ENCODE data around the gene TMTC4.

Gene TMTC4

GRCh38 chr13:100674872-100675660, 471 bp upstream of the TMTC4 start:
- peak; percentile 47 for TF ChIP-seq POLR2A (IDR thresholded peaks at IDR 0.05; ENCODE audit: low read depth, low read length)
- peak; percentile 100 for DNase-seq (ENCODE audit: insufficient read length, low spot score)
- peak; percentile 94 for FAIRE-seq

GRCh38 chr13:100673713-100674571, 653 bp downstream of the TMTC4 start:
- no peak for TF ChIP-seq POLR2A (IDR thresholded peaks at IDR 0.05; ENCODE audit: low read depth, low read length)
- FAIRE-seq = peak; percentile 97
- DNase-seq (ENCODE audit: insufficient read length, low spot score) = peak; percentile 97

- FAIRE-seq (no peak), DNase-seq (ENCODE audit: insufficient read length, low spot score) (no peak)
- TF ChIP-seq POLR2A (IDR thresholded peaks at IDR 0.05; ENCODE audit: low read depth, low read length) = no peak
Measured at GRCh38 chr13:100673376-100673712, 1.3 kb downstream of the TMTC4 start.

- DNase-seq (ENCODE audit: insufficient read length, low spot score) (no peak), FAIRE-seq (peak; percentile 20)
- TF ChIP-seq POLR2A (IDR thresholded peaks at IDR 0.05; ENCODE audit: low read depth, low read length) = no peak
Measured at GRCh38 chr13:100671389-100672182, 3.0 kb downstream of the TMTC4 start.

DNA sequence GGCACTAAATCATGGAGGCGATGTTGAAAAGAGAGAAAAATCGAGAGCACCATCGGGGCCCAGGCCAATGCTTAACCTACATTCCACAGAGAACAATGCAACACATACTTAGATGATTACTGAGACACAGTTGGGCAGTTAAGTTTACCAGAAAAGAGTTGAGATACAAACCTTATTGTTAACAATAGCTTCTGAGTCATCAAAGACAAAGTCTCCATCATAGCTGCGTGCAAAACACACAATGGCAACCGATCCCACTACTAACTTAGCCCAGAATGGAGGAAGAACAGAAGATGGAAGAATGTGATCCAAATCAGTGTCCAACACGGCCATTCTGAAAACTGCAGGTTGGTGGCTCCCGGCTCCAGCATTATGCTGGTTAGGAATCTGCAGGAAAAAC, 6.2 kb downstream of the TMTC4 start:
- FAIRE-seq (peak; percentile 71), DNase-seq (ENCODE audit: insufficient read length, low spot score) (no peak)
- no peak for TF ChIP-seq POLR2A (IDR thresholded peaks at IDR 0.05; ENCODE audit: low read depth, low read length)

GRCh38 chr13:100667894-100668293, 6.7 kb downstream of the TMTC4 start:
- no peak for DNase-seq (ENCODE audit: insufficient read length, low spot score)
- TF ChIP-seq POLR2A (IDR thresholded peaks at IDR 0.05; ENCODE audit: low read depth, low read length) = no peak
- FAIRE-seq = no peak

DNA sequence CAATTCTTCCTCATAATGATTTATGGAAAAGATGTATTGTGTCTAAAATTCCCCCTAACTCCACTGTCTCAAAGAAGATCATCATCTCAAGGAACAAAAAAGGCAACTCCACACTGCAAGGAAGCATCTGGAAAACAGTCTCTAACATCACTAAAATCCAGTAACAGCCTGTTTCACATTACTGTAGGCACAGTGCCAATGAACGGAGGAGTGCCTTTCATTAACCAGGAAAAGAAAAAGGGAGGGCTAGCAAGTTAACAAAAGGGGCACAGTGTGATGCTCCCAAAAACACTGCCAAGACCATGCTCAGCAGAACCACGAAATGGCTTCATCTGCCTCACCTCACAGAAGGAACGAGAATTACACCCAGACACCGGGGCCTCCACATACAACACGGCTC, 8.5 kb downstream of the TMTC4 start:
- no peak for TF ChIP-seq POLR2A (IDR thresholded peaks at IDR 0.05; ENCODE audit: low read depth, low read length)
- FAIRE-seq (no peak), DNase-seq (ENCODE audit: insufficient read length, low spot score) (no peak)

DNA sequence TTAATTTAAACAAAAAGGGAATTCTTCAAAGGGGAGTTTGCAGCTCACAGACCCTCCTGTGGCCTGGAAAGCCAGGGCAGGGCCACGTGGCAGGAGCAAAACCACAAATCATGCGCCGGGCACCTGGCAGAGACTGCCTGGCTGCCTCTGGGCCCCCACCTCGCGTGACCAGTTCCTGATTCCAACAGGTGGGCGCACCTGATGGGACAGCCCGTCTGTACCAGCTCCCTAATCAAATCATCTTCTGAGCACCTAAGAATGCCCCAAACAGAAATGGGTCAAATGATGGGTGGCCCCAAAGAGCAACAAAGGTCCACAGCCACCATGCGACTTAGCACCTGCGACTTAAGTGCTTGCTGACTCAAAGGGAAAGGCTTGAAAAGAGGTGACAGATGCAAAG, 9.2 kb downstream of the TMTC4 start:
- DNase-seq (ENCODE audit: insufficient read length, low spot score) (no peak), FAIRE-seq (no peak)
- TF ChIP-seq POLR2A (IDR thresholded peaks at IDR 0.05; ENCODE audit: low read depth, low read length) = no peak

DNA sequence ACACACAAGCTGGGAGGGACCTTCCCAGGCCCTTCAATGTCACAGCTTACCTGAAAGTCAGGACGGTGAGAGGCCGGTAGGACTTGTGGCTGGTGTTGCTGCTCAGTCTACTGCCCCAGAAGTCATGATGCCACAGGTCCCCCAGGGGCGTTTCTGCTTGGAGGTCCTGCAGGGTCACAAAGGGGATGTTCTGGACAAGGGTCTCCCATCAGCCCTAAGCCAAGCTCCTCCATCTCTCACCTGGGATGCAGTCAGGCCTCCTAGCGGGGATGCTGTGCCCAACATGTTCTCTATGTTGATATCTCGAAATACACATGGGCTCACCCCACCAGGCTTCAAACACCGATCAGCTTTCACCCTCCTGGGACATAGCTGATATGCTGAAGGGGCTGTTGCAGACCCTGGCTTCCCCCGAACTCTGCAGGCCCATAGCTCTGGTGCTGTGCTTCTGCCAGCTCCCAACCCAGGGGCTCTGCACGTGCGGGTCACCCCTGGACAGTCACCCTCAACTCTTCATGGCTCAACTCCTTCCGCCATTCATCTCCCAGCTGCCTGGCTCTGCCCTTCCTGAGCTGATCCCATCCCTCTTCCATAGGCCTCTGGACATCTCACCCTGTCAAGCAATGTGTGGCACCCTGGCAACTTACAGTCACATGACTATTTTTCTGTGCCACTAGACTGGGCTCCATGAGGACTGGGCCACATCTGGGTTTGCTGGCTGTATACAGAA, 10.3 kb downstream of the TMTC4 start:
- TF ChIP-seq POLR2A (IDR thresholded peaks at IDR 0.05; ENCODE audit: low read depth, low read length) = no peak
- no peak for FAIRE-seq
- DNase-seq (ENCODE audit: insufficient read length, low spot score) = no peak

DNA sequence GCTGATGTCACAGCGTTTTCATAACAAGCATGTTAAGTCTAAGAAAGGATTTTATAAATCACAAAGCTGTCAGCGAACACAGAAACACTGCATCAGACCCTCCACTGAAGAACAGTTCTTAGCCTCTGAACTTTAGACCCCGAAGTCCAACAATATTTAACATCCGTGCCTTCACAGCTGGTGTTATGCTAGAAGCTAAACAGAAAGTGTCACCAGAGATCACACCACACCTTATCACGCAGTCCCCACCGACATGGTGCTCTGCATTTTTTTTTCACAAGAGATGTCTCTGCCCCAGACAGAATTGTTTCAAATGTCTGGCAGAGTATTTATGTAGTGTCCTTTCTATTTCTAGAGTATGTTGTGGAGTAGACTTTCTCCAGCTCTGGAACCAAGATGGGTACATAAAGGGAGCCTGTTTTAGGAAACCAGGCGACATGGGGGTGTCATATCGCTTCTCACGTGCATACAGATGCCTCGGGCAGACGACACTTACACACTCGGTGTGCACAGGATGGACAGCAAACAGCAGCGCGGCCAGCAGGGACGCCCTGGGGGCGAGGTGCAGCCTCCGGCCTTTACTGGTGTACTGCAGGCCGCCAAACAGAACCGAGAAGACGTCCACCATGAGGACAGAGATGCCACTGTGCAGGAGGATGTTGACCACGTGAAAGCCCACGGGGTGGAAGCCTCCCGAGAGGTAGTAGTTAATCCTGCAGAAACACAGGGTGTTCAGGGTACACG, 12.0 kb downstream of the TMTC4 start:
- no peak for TF ChIP-seq POLR2A (IDR thresholded peaks at IDR 0.05; ENCODE audit: low read depth, low read length)
- FAIRE-seq = no peak
- no peak for DNase-seq (ENCODE audit: insufficient read length, low spot score)

GRCh38 chr13:100660761-100661160, 13.8 kb downstream of the TMTC4 start:
- DNase-seq (ENCODE audit: insufficient read length, low spot score) = no peak
- FAIRE-seq = no peak
- TF ChIP-seq POLR2A (IDR thresholded peaks at IDR 0.05; ENCODE audit: low read depth, low read length) = no peak

DNA sequence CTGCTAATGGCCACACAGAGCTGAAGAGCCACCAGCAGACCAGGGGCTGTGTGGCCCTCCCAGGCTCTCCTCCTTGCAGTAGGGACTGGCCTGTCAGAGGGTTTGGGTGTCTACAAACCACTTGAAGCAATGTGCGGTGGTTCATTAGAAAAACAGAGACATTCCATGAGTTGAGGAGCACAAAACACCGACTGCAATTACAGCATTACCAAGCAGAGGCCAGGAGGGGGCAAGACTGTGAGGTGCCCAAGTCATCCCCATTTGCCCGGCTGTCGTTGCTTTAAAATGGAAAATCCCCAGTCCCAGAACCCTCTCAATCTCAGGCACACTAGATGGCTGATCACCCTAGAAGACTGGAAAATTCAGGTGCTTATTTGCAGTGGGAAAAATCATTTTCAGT, 15.0 kb downstream of the TMTC4 start:
- DNase-seq (ENCODE audit: insufficient read length, low spot score) (no peak), FAIRE-seq (no peak)
- TF ChIP-seq POLR2A (IDR thresholded peaks at IDR 0.05; ENCODE audit: low read depth, low read length) = no peak

GRCh38 chr13:100658363-100658762, 16.2 kb downstream of the TMTC4 start:
- FAIRE-seq (no peak), DNase-seq (ENCODE audit: insufficient read length, low spot score) (no peak)
- no peak for TF ChIP-seq POLR2A (IDR thresholded peaks at IDR 0.05; ENCODE audit: low read depth, low read length)

Data from H54 (cell line).